ENCODE results near the gene RERE.
"Not testable (repeated sequence)": the region's sequence is repeated elsewhere in the genome, so short reads cannot be mapped to it uniquely, and the experiment has no call there.

Gene RERE

DNA sequence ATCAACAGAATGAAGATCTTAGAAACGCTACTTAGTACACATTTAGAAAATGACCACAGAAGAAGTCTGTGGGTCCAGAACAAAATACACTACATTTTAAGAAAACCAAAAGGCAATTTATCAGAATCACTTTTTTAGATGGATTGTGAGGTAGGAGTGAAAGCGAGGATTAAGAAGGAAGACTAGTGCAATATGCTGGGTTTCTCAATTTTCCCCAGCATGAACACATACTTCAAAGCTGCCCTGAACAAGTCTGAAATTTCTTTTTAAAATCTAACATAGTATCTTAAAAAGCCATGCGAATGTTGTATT is 299.0 kb downstream of the RERE start:
- H3K27me3 ChIP-seq (ENCODE audit: low read depth), result no peaks in the 10 kb centered on the region
- H3K36me3 ChIP-seq (replicated peaks), result no peaks in the 10 kb centered on the region
- H3K9me3 ChIP-seq, result no peaks in the 10 kb centered on the region
- no peak for DNase-seq (ENCODE audit: low spot score in 2 of 2)
- in situ Hi-C loops (cut with MboI; ENCODE audit: low sequenced_read_pairs), result no loop called here
- no peak overlapping the region for H3K4me3 ChIP-seq
- H3K4me1 ChIP-seq, result peaks cover 17% of the 10 kb centered on the region

DNA sequence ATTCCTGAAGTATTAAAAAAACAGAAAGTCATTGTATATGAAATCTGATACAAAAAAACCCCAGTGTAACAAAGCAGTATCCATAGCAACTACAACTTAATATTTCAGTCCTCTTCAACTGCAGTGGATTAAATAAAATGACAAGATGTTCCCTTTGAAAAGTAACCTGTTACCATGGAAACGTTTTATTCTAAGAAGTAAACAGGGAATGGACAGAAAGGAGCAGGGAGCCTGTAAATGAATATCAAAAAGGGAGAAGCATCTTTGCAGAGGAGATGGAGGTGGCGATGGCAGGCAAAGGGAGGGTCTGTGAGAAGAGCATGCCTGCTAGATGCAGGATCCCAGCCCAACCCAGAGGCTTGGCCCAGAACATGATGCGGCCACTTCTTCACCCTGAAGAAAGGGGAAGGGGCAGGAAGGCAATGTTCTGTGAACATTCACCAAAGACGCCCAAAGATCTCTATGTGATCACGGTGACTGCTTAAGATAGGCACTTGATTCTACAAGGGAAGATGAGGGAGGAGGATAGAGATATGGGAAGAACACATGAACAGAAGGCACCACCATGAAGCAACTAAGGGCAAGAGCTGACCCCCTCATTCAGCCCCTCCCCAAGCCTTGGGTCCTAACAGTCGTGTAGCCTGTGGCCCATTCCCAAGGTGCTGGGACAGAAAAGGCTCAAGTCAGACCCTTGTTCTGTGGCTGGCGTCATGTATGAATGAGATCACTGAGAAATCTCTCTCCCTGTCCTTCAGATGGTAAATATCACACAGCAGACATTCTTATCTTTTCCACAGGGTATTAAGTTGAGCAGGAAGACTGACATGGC is 299.6 kb downstream of the RERE start:
- DNase-seq (ENCODE audit: low spot score in 2 of 2), result peak; percentile 52 to 64
- no peaks in the 10 kb centered on the region for H3K9me3 ChIP-seq
- no peaks in the 10 kb centered on the region for H3K27me3 ChIP-seq (ENCODE audit: low read depth)
- in situ Hi-C loops (cut with MboI; ENCODE audit: low sequenced_read_pairs), result no loop called here
- no peak overlapping the region for H3K4me3 ChIP-seq
- H3K36me3 ChIP-seq (replicated peaks), result no peaks in the 10 kb centered on the region
- peaks cover 17% of the 10 kb centered on the region for H3K4me1 ChIP-seq

DNA sequence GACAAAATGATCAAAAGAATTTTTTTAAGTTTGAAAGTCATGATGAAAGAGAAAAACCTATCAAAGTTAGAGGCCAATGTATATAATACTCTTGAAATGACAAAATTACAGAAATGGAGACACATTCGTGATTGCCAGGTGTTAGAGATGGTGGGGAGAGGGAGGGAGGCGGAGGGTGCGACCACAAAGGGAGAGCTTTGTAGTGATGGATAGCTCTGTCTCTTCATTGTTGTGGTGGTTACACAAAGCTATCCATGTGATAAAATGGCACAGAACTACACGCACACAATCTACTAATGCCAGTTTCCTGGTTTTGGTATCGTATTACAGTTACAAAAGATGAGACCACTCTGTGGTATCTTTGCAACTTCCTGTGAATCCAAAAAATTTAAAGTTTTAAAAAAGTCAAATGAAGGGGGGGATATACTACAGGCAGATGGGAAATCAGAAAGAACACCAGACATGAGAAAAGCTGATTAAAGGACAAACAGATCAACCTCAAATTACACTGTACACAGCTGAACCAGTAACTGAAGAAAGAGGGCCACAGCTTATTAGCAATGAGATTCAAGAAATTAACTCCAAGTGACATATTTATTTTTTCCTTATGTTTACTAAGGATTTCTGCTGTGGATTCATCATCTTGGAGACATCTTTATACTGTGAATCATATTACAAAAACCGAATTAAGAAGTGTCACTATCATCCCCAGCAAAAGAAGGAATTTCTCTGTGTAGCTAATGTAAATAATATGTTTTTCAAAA is 300.5 kb downstream of the RERE start:
- H3K36me3 ChIP-seq (replicated peaks), result no peaks in the 10 kb centered on the region
- no peak for DNase-seq (ENCODE audit: low spot score in 2 of 2)
- H3K27me3 ChIP-seq (ENCODE audit: low read depth), result no peaks in the 10 kb centered on the region
- no peaks in the 10 kb centered on the region for H3K9me3 ChIP-seq
- in situ Hi-C loops (cut with MboI; ENCODE audit: low sequenced_read_pairs), result no loop called here
- no peak overlapping the region for H3K4me3 ChIP-seq
- H3K4me1 ChIP-seq, result peaks cover 17% of the 10 kb centered on the region

DNA sequence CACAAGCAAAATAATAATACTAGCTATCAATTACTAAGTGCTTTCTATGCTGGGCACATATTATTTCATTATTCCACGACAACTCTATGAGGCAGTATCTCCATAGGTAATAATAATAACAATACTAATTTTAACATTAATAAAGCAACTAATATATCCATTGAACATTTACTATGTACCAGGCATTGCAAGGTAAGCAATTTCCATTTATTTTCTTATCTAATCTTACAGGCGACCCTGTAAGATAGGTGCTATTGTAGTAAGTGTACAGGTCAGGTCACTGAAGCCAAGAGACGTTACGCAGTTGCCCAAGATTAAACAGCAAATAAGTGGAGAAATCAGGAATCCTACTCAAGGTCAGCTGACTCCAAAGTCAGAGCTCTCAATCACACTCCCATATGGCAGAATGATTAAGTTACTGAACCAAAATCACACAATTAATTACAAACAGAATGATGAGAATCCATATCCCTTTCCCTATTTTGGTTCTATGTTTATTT is 301.1 kb downstream of the RERE start:
- in situ Hi-C loops (cut with MboI; ENCODE audit: low sequenced_read_pairs), result no loop called here
- DNase-seq (ENCODE audit: low spot score in 2 of 2), result no peak
- Histone ChIP-seq H3K27me3 (ENCODE audit: low read depth) (no peaks in the 10 kb centered on the region), H3K36me3 (replicated peaks) (no peaks in the 10 kb centered on the region), H3K4me3 (no peak overlapping the region), H3K9me3 (no peaks in the 10 kb centered on the region), H3K4me1 (peaks cover 17% of the 10 kb centered on the region)

DNA sequence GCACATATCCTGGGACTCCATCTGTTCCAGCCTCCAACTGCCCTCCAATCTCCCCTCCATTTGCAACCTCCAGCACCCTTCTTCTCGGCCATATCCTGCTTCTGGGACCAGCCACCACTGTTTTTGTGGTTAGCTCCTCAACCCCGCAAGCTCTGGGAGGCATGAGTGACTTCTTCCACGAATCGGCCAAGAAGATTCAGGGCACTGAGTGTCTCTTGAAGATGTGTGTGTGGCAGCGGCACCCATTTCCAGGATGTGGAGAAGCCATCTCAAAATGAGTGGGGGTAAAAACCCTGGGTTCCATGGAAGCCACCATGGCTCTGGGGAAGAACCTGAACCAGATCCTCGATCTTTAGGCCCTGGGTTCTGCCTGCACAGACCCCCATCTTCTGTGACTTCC is 304.9 kb downstream of the RERE start:
- Histone ChIP-seq H3K4me3 (no peak overlapping the region), H3K27me3 (ENCODE audit: low read depth) (no peaks in the 10 kb centered on the region), H3K9me3 (no peaks in the 10 kb centered on the region), H3K36me3 (replicated peaks) (no peaks in the 10 kb centered on the region), H3K4me1 (peaks cover 10% of the 10 kb centered on the region)
- DNase-seq (ENCODE audit: low spot score in 2 of 2), result no peak
- in situ Hi-C loops (cut with MboI; ENCODE audit: low sequenced_read_pairs), result no loop called here

GRCh38 chr1:8510041-8510823 is 307.2 kb downstream of the RERE start:
- DNase-seq (ENCODE audit: low spot score in 2 of 2), result no peak
- no peaks in the 10 kb centered on the region for H3K9me3 ChIP-seq
- no peak overlapping the region for H3K4me3 ChIP-seq
- no peaks in the 10 kb centered on the region for H3K36me3 ChIP-seq (replicated peaks)
- no peaks in the 10 kb centered on the region; the same call in 1 of the 2 replicates for H3K4me1 ChIP-seq
- H3K27me3 ChIP-seq (ENCODE audit: low read depth), result no peaks in the 10 kb centered on the region
- in situ Hi-C loops (cut with MboI; ENCODE audit: low sequenced_read_pairs), result no loop called here

- in situ Hi-C loops (cut with MboI; ENCODE audit: low sequenced_read_pairs), result no loop called here
- DNase-seq (ENCODE audit: low spot score in 2 of 2), result no peak
- no peak overlapping the region for H3K4me3 ChIP-seq
- no peaks in the 10 kb centered on the region for H3K36me3 ChIP-seq (replicated peaks)
- no peaks in the 10 kb centered on the region for H3K27me3 ChIP-seq (ENCODE audit: low read depth)
- H3K4me1 ChIP-seq, result no peaks in the 10 kb centered on the region; the same call in 1 of the 2 replicates
- H3K9me3 ChIP-seq, result no peaks in the 10 kb centered on the region
Observed at GRCh38 chr1:8509579-8509978, 307.9 kb downstream of the RERE start.

DNA sequence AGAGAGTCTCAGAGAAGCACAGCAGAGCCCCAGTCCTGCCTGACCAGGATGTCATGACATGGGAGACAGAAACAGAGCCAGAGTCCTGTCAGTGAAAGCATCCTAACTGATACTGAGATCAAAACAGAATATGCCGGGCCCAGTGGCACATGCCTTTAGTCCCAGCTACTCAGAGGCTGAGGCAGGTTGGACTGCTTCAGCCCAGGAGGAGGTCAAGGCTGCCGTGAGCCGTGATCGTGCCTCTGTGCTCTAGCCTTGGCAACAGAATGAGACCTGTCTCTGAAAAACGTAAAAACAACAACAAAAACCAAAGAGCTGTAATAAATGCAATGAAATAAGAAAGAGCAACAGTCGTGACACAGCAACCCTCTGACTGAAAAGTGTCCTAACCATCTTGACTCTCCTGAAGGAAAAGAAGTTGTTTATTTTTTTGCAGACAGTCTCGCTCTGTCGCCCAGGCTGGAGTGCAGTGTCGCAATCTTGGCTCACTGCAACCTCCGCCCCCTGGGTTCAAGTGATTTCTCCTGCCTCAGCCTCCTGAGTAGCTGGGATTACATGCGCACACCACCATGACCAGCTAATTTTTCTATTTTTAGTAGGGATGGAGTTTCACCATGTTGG is 310.3 kb downstream of the RERE start:
- Histone ChIP-seq H3K4me3 (no peak overlapping the region), H3K36me3 (replicated peaks) (no peaks in the 10 kb centered on the region), H3K27me3 (ENCODE audit: low read depth) (no peaks in the 10 kb centered on the region), H3K4me1 (peaks cover 6% of the 10 kb centered on the region), H3K9me3 (no peaks in the 10 kb centered on the region)
- in situ Hi-C loops (cut with MboI; ENCODE audit: low sequenced_read_pairs), result no loop called here
- DNase-seq (ENCODE audit: low spot score in 2 of 2), result no peak

GRCh38 chr1:8506456-8506855 is 311.0 kb downstream of the RERE start:
- Histone ChIP-seq H3K4me3 (no peak overlapping the region), H3K4me1 (peaks cover 6% of the 10 kb centered on the region), H3K9me3 (no peaks in the 10 kb centered on the region), H3K27me3 (ENCODE audit: low read depth) (no peaks in the 10 kb centered on the region), H3K36me3 (replicated peaks) (no peaks in the 10 kb centered on the region)
- in situ Hi-C loops (cut with MboI; ENCODE audit: low sequenced_read_pairs), result no loop called here
- DNase-seq (ENCODE audit: low spot score in 2 of 2), result no peak

DNA sequence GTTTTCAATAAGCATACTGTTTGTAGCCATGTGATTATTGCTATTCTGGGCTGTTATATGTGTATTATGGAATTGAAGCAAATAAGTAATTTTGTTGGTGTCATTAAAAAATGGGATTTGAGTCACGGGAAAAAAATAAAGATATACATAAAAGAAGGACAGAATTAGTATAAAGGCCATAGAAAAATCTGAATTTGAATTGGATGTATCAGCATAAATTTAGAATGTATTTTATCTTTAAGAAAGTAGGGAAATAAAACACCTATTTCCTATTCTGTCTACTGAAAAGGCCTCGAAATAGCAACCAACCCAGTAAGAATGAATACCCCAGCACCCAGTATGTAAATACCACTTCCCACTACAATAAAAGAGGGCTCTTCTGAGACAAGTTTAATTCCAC is 313.6 kb downstream of the RERE start:
- no peaks in the 10 kb centered on the region for H3K36me3 ChIP-seq (replicated peaks)
- H3K9me3 ChIP-seq, result no peaks in the 10 kb centered on the region
- H3K4me3 ChIP-seq, result no peak overlapping the region
- H3K27me3 ChIP-seq (ENCODE audit: low read depth), result no peaks in the 10 kb centered on the region
- in situ Hi-C loops (cut with MboI; ENCODE audit: low sequenced_read_pairs), result no loop called here
- peak in 1 of 2 experiments; percentile 32 for DNase-seq (ENCODE audit: low spot score in 2 of 2)
- H3K4me1 ChIP-seq, result peaks cover 6% of the 10 kb centered on the region

- H3K4me3 ChIP-seq; DNase-seq (ENCODE audit: low spot score in 2 of 2): not testable (repeated sequence)
Observed at GRCh38 chr1:8502949-8503348, 314.5 kb downstream of the RERE start.

DNA sequence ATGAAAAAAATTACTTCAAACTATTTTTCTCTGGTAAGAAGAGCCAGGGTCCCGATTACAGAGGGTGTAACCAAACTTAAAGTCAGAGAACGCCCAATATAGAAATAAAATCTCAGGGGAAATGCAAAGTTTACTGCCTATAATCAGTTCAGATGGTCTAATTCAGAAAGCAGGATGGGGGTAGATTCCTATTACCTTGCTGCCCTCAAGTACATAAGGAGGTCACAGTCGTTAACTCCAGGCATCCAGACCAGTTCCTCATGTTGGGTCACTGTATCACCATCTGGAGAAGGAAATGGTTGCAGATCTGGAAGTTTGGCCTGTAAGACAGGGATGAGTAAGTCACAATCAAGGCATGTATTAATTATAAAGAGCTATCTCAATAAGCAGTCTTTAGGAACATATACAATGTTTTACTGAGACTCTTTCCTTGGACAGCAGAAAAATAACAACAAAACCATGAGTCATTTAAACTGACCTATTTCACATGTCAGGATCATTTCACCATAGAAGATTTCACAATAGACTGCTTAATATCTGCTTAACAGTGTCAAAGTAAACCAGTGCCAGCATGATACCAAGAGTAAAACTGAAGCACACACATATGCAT is 320.1 kb downstream of the RERE start:
- in situ Hi-C loops (cut with MboI; ENCODE audit: low sequenced_read_pairs), result no loop called here
- DNase-seq (ENCODE audit: low spot score in 2 of 2), result no peak

More at GRCh38 chr1:8502949-8503348, 314.5 kb downstream of the RERE start:
- H3K27me3 ChIP-seq (ENCODE audit: low read depth); H3K36me3 ChIP-seq (replicated peaks); in situ Hi-C loops (cut with MboI; ENCODE audit: low sequenced_read_pairs); H3K9me3 ChIP-seq; H3K4me1 ChIP-seq: not testable (repeated sequence)

GRCh38 chr1:8496473-8496872 is 321.0 kb downstream of the RERE start:
- in situ Hi-C loops (cut with MboI; ENCODE audit: low sequenced_read_pairs), result no loop called here
- no peaks in the 10 kb centered on the region for H3K27me3 ChIP-seq (ENCODE audit: low read depth)
- no peak for DNase-seq (ENCODE audit: low spot score in 2 of 2)
- H3K4me1 ChIP-seq, result no peaks in the 10 kb centered on the region; the same call in 1 of the 2 replicates
- no peak overlapping the region for H3K4me3 ChIP-seq
- H3K36me3 ChIP-seq (replicated peaks), result no peaks in the 10 kb centered on the region; the same call in 1 of the 2 replicates
- H3K9me3 ChIP-seq, result no peaks in the 10 kb centered on the region

More for the DNA sequence above, 320.1 kb downstream of the RERE start:
- H3K36me3 ChIP-seq (replicated peaks), result no peaks in the 10 kb centered on the region; the same call in 1 of the 2 replicates
- H3K27me3 ChIP-seq (ENCODE audit: low read depth), result no peaks in the 10 kb centered on the region
- H3K4me3 ChIP-seq, result no peak overlapping the region
- H3K9me3 ChIP-seq, result no peaks in the 10 kb centered on the region
- H3K4me1 ChIP-seq, result no peaks in the 10 kb centered on the region; the same call in 1 of the 2 replicates
